ENCODE results near the gene WDR20. TPM values are rescaled to one million over a fixed set of nuclear protein-coding genes. Genes with fewer than 3 reads are reported as not detected.

WDR20 gene
- total and polyA plus RNA-seq, 2 donors (not counting 3 experiments of a cell fraction or from before 2014, with no cell fraction given): 12.2 to 22.4 TPM

GRCh38 chr14:102219316-102219715 is 79.6 kb downstream of the WDR20 start:
- ChIA-PET POLR2A (no interaction called here), CTCF (no interaction called here)
- dilution Hi-C loops (cut with MboI; ENCODE audit: extremely low pct_ligation_motif_present, low sequenced_read_pairs): no loop called here

More at GRCh38 chr14:102219316-102219715, 79.6 kb downstream of the WDR20 start:
- no peak overlapping the region for H2AFZ ChIP-seq (ENCODE audit: low read depth, low read length)
- TF ChIP-seq CTCF (IDR thresholded peaks at IDR 0.05; ENCODE audit: extremely low read depth in 1 of 2, insufficient read depth in 1 of 2, low read depth in 1 of 2, low read length in 2 of 2) (no peak), FOS (IDR thresholded peaks at IDR 0.05; ENCODE audit: borderline replicate concordance, insufficient read depth, low read length) (no peak), JUN (IDR thresholded peaks at IDR 0.05; ENCODE audit: borderline replicate concordance, insufficient read depth, insufficient read length, low read depth) (no peak), EZH2 (IDR thresholded peaks at IDR 0.05; ENCODE audit: borderline replicate concordance, low read depth, low read length, severe bottlenecking) (no peak), POLR2AphosphoS5 (IDR thresholded peaks at IDR 0.05; ENCODE audit: insufficient read depth, low read depth, low read length) (no peak), POLR2A (IDR thresholded peaks at IDR 0.05; ENCODE audit: low read depth, low read length) (no peak), MYC (IDR thresholded peaks at IDR 0.05; ENCODE audit: low read depth, low read length) (no peak), MAX (IDR thresholded peaks at IDR 0.05; ENCODE audit: insufficient read depth, insufficient read length) (no peak), GATA2 (IDR thresholded peaks at IDR 0.05; ENCODE audit: insufficient read depth, insufficient read length, low read depth, low read length) (no peak)
- intact Hi-C loops (cut with micrococcal nuclease): no loop called here
- peaks cover 8% of the 10 kb centered on the region for H3K4me1 ChIP-seq (ENCODE audit: control insufficient read depth, extremely low read depth, insufficient read depth, low read length)
- H3K9ac ChIP-seq (replicated peaks; ENCODE audit: extremely low read depth, insufficient read depth, low read length): no peak overlapping the region
- no peaks in the 10 kb centered on the region for H3K9me3 ChIP-seq (replicated peaks; ENCODE audit: control insufficient read depth, insufficient read depth, low read length)
- H3K9me1 ChIP-seq (replicated peaks; ENCODE audit: control insufficient read depth, extremely low read depth, insufficient read depth, low read length): no peaks in the 10 kb centered on the region
- no peaks in the 10 kb centered on the region for H3K79me2 ChIP-seq (ENCODE audit: control insufficient read depth, insufficient read depth, low read length)
- H3K4me2 ChIP-seq (ENCODE audit: insufficient read depth, low read length): no peak overlapping the region
- FAIRE-seq (no peak), DNase-seq (ENCODE audit: low read depth, low spot score) (no peak)
- no peak overlapping the region for H3K4me3 ChIP-seq (replicated peaks in 1 of 3; ENCODE audit: insufficient read depth in 1 of 3, low read depth in 1 of 3, low read length in 3 of 3)
- H3K36me3 ChIP-seq (ENCODE audit: control insufficient read depth in 2 of 2, extremely low read depth in 1 of 2, insufficient read depth in 2 of 2, low read length in 2 of 2): no peaks in the 10 kb centered on the region
- H4K20me1 ChIP-seq (replicated peaks; ENCODE audit: control insufficient read depth, extremely low read depth, insufficient read depth, low read length): no peaks in the 10 kb centered on the region
- no peak overlapping the region for H3K27ac ChIP-seq (ENCODE audit: insufficient read depth, low read depth, low read length)
- no peaks in the 10 kb centered on the region for H3K27me3 ChIP-seq (ENCODE audit: control insufficient read depth in 2 of 2, insufficient read depth in 2 of 2, low read length in 2 of 2)
- no TSS peak for BruUV-seq (replicated peaks)
